Mesendoderm (in vitro differentiated cells): ENCODE results near the gene ARRDC4. TPM values are rescaled to one million over a fixed set of nuclear protein-coding genes. Genes with fewer than 3 reads are reported as not detected.

Source experiments
- DNase-seq: peaks from one replicate; pipeline ENCODE4 v3.0.0; 2013
- H2AK5ac ChIP-seq: 2 replicates; pipeline ENCODE4 v1.6.1; 2013; ENCODE audit warnings: low read length, inconsistent platforms
- H2BK120ac ChIP-seq: 2 replicates; pipeline ENCODE4 v1.6.1; 2013; ENCODE audit warnings: low read depth, mild to moderate bottlenecking, low read length, moderate library complexity, mixed read lengths
- H2BK15ac ChIP-seq: replicated peaks from 2 replicates; pipeline ENCODE4 v1.6.1; 2013; ENCODE audit warnings: low read depth, mild to moderate bottlenecking, moderate library complexity
- H2BK5ac ChIP-seq: 2 replicates; pipeline ENCODE4 v1.6.1; 2013; ENCODE audit warnings: low read length, inconsistent platforms
- H3K18ac ChIP-seq: 2 replicates; pipeline ENCODE4 v1.6.1; 2013; ENCODE audit warnings: mild to moderate bottlenecking, low read length, mixed read lengths
- H3K23ac ChIP-seq: one replicate; pipeline ENCODE4 v1.6.1; 2013; ENCODE audit warnings: low read length
- H3K27ac ChIP-seq: 2 replicates; pipeline ENCODE4 v1.5.1; 2013; ENCODE audit warnings: low read depth, mild to moderate bottlenecking, inconsistent platforms, low read length, moderate library complexity
- H3K27me3 ChIP-seq: 2 replicates; pipeline ENCODE4 v1.6.1; 2013; ENCODE audit warnings: low read length, control low read depth, mild to moderate bottlenecking, inconsistent platforms; ENCODE audit not compliant: insufficient read depth, poor library complexity
- H3K36me3 ChIP-seq: 2 replicates; pipeline ENCODE4 v1.6.1; 2013; ENCODE audit warnings: low read length, inconsistent platforms; ENCODE audit not compliant: control insufficient read depth, insufficient read depth
- H3K4ac ChIP-seq: one replicate; pipeline ENCODE4 v1.6.1; 2013; ENCODE audit warnings: low read depth, mild to moderate bottlenecking, low read length, moderate library complexity
- H3K4me1 ChIP-seq: 2 replicates; pipeline ENCODE4 v1.6.1; 2013; ENCODE audit warnings: low read depth, low read length, inconsistent platforms; ENCODE audit not compliant: control insufficient read depth
- H3K4me2 ChIP-seq: 2 replicates; pipeline ENCODE4 v1.6.1; 2013; ENCODE audit warnings: low read length
- H3K4me3 ChIP-seq: 2 replicates; pipeline ENCODE4 v1.5.1; 2013; ENCODE audit warnings: mild to moderate bottlenecking, low read length
- H3K56ac ChIP-seq: one replicate; pipeline ENCODE4 v1.6.1; 2013; ENCODE audit warnings: low read length
- H3K79me1 ChIP-seq: 2 replicates; pipeline ENCODE4 v1.6.1; 2013; ENCODE audit warnings: low read length, inconsistent platforms
- H3K79me2 ChIP-seq: 2 replicates; pipeline ENCODE4 v1.6.1; 2013; ENCODE audit warnings: mild to moderate bottlenecking, low read length; ENCODE audit not compliant: control insufficient read depth, insufficient read depth
- H3K9ac ChIP-seq: 2 replicates; pipeline ENCODE4 v1.6.1; 2013; ENCODE audit warnings: low read length, inconsistent platforms
- H4K5ac ChIP-seq: one replicate; pipeline ENCODE4 v1.6.1; 2013; ENCODE audit warnings: low read length
- H4K8ac ChIP-seq: one replicate; pipeline ENCODE4 v1.6.1; 2013; ENCODE audit warnings: low read depth, mild to moderate bottlenecking, control low read depth, low read length, moderate library complexity
- WGBS: extraction: QIAGEN DNeasy Blood & Tissue Kit; methylation state at CpG from one replicate; pipeline ENCODE4 v1.1.7; 2013; ENCODE audit warnings: low lambda C conversion rate, missing lambda C conversion rate; ENCODE audit not compliant: insufficient coverage; ENCODE audit errors: extremely low coverage; 5-methylcytosine and 5-hydroxymethylcytosine counted together
- polyA plus RNA-seq, 2 experiments: library from polyadenylated mRNA; stranded (reverse); fragments of 200-250 nt; gene quantifications; one replicate each; pipeline ENCODE4 v1.2.3, GENCODE V29; 2013

The ARRDC4 gene, protein sequence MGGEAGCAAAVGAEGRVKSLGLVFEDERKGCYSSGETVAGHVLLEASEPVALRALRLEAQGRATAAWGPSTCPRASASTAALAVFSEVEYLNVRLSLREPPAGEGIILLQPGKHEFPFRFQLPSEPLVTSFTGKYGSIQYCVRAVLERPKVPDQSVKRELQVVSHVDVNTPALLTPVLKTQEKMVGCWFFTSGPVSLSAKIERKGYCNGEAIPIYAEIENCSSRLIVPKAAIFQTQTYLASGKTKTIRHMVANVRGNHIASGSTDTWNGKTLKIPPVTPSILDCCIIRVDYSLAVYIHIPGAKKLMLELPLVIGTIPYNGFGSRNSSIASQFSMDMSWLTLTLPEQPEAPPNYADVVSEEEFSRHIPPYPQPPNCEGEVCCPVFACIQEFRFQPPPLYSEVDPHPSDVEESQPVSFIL
- 0.72 TPM for polyA plus RNA-seq (2013, experiment 1 of 2)
- polyA plus RNA-seq (2013, experiment 2 of 2): 0.71 TPM

DNA sequence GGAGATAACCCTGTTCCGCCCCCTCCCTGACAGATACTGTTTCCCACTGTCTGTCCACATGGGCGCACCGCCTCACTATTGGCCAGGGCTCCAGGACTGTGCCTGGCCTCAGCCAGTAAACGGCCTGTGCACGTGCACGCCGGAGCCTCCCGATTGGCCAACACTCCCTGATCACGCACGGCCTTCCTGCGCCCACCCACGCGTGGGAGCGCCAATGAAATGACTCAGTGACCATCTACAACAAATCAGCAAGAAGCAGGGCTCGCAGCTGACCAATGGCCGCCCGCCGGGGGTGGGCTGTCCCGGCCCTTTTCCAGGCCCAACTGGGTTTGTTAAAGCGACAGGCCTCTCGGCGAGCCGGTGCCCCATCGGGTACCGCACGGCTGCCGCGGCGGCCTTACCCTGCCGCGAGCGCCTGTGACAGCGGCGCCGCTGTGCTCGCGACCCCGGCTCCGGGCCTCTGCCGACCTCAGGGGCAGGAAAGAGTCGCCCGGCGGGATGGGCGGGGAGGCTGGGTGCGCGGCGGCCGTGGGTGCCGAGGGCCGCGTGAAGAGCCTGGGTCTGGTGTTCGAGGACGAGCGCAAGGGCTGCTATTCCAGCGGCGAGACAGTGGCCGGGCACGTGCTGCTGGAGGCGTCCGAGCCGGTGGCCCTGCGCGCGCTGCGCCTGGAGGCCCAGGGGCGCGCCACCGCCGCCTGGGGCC lies at the start of gene ARRDC4:
ARRDC4 (plus strand) TSS at position 340 of the 703 bp plus-strand sequence; CDS start at position 499, 159 bp downstream.
- H3K27ac ChIP-seq: no peak within 1 kb of the TSS
- WGBS: no CpG with 5 or more reads among the region's 69 CpGs
- DNase-seq: peak; percentile 100

DNA sequence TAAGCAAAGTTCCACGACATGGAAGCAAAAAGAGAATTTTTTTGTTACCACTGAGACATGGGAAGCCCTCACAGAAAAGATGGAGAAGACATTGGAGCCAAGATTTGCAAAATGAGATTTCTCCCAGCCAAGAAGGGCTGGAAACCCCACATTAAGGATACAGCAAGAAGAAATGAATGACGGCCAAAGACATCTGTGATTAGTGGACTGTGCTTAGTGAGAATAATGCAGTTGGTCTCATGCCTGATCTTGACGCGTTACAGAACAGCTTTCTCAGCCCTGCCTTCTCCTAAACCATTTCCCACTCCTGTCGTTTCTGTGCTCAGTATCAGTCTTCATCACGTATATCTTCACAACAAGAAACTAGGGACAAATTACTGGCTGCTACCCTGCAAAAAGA lies 45.8 kb upstream of the ARRDC4 start:
- H3K79me2 ChIP-seq: no peaks in the 10 kb centered on the region
- no CpG with 5 or more reads among the region's 6 CpGs for WGBS
- H2BK15ac ChIP-seq: no peak overlapping the region
- H3K4ac ChIP-seq: no peak overlapping the region
- no peak for DNase-seq
- no peak overlapping the region for H3K23ac ChIP-seq
- no peak overlapping the region for H3K18ac ChIP-seq
- no peaks in the 10 kb centered on the region for H3K79me1 ChIP-seq
- H3K9ac ChIP-seq: no peak overlapping the region
- H3K36me3 ChIP-seq: no peaks in the 10 kb centered on the region
- no peak overlapping the region for H3K4me3 ChIP-seq
- no peak overlapping the region for H4K5ac ChIP-seq
- H2BK120ac ChIP-seq: no peak overlapping the region
- no peaks in the 10 kb centered on the region for H3K4me1 ChIP-seq
- H3K27ac ChIP-seq: no peak overlapping the region
- no peak overlapping the region for H3K56ac ChIP-seq
- H3K4me2 ChIP-seq: no peak overlapping the region
- H2BK5ac ChIP-seq: no peak overlapping the region
- no peak overlapping the region for H4K8ac ChIP-seq
- H3K27me3 ChIP-seq: no peaks in the 10 kb centered on the region
- H2AK5ac ChIP-seq: no peak overlapping the region

More for the DNA sequence above, at the start of gene ARRDC4:
- no peak within 1 kb of the TSS for H2BK120ac ChIP-seq
- H3K56ac ChIP-seq: peak within 1 kb of the TSS; percentile 42
- no peaks in the 10 kb centered on the region for H3K79me1 ChIP-seq
- no peaks in the 10 kb centered on the region for H3K79me2 ChIP-seq
- H4K5ac ChIP-seq: no peak within 1 kb of the TSS
- no peak within 1 kb of the TSS for H2BK15ac ChIP-seq
- no peak within 1 kb of the TSS for H2BK5ac ChIP-seq
- H3K27me3 ChIP-seq: no peaks in the 10 kb centered on the region
- H3K9ac ChIP-seq: no peak within 1 kb of the TSS
- H2AK5ac ChIP-seq: no peak within 1 kb of the TSS
- no peak within 1 kb of the TSS for H4K8ac ChIP-seq
- peak within 1 kb of the TSS; percentile 80 for H3K4me2 ChIP-seq
- no peak within 1 kb of the TSS for H3K23ac ChIP-seq
- peak within 1 kb of the TSS; percentile 16 for H3K4me3 ChIP-seq
- H3K36me3 ChIP-seq: no peaks in the 10 kb centered on the region
- no peak within 1 kb of the TSS for H3K4ac ChIP-seq
- no peaks in the 10 kb centered on the region for H3K4me1 ChIP-seq
- no peak within 1 kb of the TSS for H3K18ac ChIP-seq

DNA sequence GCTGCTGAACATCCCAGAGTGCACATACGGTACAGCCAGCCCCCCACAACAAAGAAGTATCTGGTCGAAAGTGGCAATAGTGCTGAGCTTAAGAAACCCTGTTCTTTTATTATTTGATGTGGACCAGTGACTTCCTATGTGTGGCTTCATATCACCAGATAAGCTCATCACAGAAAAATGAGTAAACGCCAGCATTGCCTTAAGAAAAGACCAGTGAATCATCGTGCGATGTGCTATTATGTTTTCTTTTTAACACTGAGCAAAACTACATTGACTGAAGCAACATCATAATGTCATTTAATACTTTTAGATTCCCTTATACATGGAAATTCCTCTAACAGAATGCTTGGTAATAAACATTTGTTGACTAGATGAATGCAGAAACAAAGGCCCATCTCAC lies 45.2 kb upstream of the ARRDC4 start:
- Histone ChIP-seq H3K4me1 (no peaks in the 10 kb centered on the region), H3K79me1 (no peaks in the 10 kb centered on the region), H4K5ac (no peak overlapping the region), H3K36me3 (no peaks in the 10 kb centered on the region), H3K4me2 (no peak overlapping the region), H3K27me3 (no peaks in the 10 kb centered on the region), H3K4me3 (no peak overlapping the region), H3K4ac (no peak overlapping the region), H2BK15ac (no peak overlapping the region), H2BK5ac (no peak overlapping the region), H3K9ac (no peak overlapping the region), H2AK5ac (no peak overlapping the region), H3K18ac (no peak overlapping the region), H3K79me2 (no peaks in the 10 kb centered on the region), H3K56ac (no peak overlapping the region), H3K27ac (no peak overlapping the region), H4K8ac (no peak overlapping the region), H2BK120ac (no peak overlapping the region), H3K23ac (no peak overlapping the region)
- WGBS: no CpG with 5 or more reads among the region's 5 CpGs
- no peak for DNase-seq

DNA sequence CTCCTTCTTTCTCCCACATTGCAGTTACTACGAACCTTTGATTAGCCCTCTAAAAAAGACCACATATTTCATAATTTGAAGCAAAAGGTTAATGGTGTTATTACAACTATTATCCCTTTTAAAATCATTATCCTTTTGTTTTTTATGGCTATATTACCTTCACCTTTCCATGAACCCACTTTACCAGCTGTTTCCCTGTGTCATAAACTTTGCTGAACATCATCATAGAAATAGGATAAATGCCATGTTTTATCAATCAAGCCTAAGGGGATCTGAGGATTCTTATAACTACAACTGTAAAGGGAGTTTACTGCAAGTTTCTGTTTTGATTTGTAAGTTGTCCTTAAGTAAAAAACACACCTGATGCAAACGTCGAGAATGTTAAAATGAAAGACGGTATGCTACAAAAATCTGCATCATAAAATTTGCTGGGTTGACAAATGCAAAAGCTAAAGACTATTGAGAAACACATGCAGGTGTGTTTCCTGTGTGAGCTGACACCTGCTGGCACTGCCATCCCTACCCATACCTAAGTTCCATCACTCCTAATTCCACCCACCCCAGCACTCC lies 39.1 kb upstream of the ARRDC4 start:
- Histone ChIP-seq H3K27me3 (no peaks in the 10 kb centered on the region), H3K79me2 (no peaks in the 10 kb centered on the region), H3K56ac (no peak overlapping the region), H3K4me2 (no peak overlapping the region), H2BK120ac (no peak overlapping the region), H3K4ac (no peak overlapping the region), H4K8ac (no peak overlapping the region), H2AK5ac (no peak overlapping the region), H3K18ac (no peak overlapping the region), H3K4me1 (no peaks in the 10 kb centered on the region), H3K79me1 (no peaks in the 10 kb centered on the region), H3K27ac (no peak overlapping the region), H3K23ac (no peak overlapping the region), H2BK5ac (no peak overlapping the region), H3K9ac (no peak overlapping the region), H4K5ac (no peak overlapping the region), H2BK15ac (no peak overlapping the region), H3K4me3 (no peak overlapping the region), H3K36me3 (no peaks in the 10 kb centered on the region)
- no CpG with 5 or more reads among the region's 4 CpGs for WGBS
- no peak for DNase-seq

DNA sequence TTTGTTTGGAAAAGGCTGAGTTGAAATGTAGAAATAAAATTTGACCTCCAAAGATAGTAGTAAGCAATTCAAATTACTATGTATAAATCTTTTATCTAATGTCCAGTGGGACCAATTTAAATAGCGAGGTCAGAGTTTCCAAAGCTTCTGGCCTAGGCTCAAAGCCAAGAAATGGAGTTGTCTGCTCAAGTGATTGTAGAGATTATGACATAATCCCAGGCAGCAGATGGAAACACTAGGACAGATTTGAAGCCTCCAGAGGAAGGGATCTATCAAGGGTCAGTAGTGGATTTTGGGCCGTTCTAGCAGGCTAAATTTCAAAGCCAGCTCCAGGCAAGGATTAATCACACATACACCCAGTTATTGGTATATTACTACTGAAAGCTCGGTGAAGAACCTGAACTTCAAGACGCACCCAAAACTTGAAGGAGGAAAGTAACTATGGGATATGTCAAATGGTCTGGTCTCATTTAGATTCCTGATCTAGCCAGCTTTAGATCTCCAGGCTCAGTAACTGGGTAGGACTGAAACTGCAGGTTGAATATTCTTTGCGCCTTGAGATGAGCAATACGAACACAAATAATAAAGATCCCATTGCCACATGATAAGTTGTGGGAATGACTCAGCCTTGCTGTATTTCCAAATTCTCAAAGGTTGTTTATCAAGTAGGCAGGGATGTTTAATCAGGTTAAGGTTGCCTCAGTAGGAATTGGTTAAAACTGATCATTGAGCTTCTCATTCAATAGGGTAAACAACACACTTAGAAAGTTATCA lies 30.9 kb upstream of the ARRDC4 start:
- Histone ChIP-seq H2BK120ac (no peak overlapping the region), H3K56ac (no peak overlapping the region), H2AK5ac (no peak overlapping the region), H3K4me1 (no peaks in the 10 kb centered on the region), H2BK15ac (no peak overlapping the region), H3K4me3 (no peak overlapping the region), H3K36me3 (no peaks in the 10 kb centered on the region), H3K9ac (no peak overlapping the region), H3K4me2 (no peak overlapping the region), H4K8ac (no peak overlapping the region), H2BK5ac (no peak overlapping the region), H3K23ac (no peak overlapping the region), H3K4ac (no peak overlapping the region), H4K5ac (no peak overlapping the region), H3K27me3 (no peaks in the 10 kb centered on the region), H3K18ac (no peak overlapping the region), H3K79me1 (no peaks in the 10 kb centered on the region), H3K79me2 (no peaks in the 10 kb centered on the region), H3K27ac (no peak overlapping the region)
- no peak for DNase-seq
- WGBS: no CpG with 5 or more reads among the region's 6 CpGs
